ENCODE measurements around the gene UPK1B.

Gene UPK1B

DNA sequence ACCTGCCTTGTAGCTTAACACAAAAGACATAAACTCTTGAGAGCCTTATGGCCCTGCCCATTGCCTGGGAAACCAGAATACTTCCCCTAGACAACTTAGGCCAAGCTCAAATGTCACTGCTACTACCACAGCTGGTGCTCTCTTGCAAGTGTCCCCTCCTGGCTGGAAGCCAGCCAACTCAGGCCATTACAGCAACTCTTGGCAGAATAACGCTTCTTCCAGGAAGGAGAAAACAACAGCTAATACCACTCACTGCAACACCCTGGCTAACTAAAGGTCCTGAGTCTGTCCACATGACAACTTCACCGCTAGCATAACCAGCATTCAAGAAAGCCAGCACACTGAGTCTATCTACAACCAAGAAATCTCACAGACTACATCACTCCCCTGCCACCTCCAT lies 72.4 kb downstream of the UPK1B start:
- DNase-seq, result peak in 2 of 51 donors; percentile 5 to 11

All from hypothalamus (tissue), 51 donors.